B cell (primary cell): Measurements from ENCODE around the gene CACNA2D3.

Source experiments
- CTCF ChIP-seq: fragments of 200-600 bp; IDR thresholded peaks from one replicate; pipeline ENCODE4 v1.8.0; 2022; ENCODE audit warnings: antibody characterized with exemption, mild to moderate bottlenecking
- EZH2 ChIP-seq: IDR thresholded peaks from 2 replicates; pipeline ENCODE4 v1.6.1; 2012; ENCODE audit warnings: borderline replicate concordance, low read depth, mild to moderate bottlenecking, moderate library complexity, low read length; ENCODE audit not compliant: insufficient read depth, poor library complexity, severe bottlenecking

GRCh38 chr3:54845011-54845410, 722.7 kb downstream of the CACNA2D3 start:
- TF ChIP-seq CTCF (no peak), EZH2 (no peak)
